Ovary (tissue), 9 donors: ENCODE results near the gene YWHAB. TPM values are rescaled to one million over a fixed set of nuclear protein-coding genes. Genes with fewer than 3 reads are reported as not detected.
"Not testable (repeated sequence)": the region's sequence is repeated elsewhere in the genome, so short reads cannot be mapped to it uniquely, and the experiment has no call there.

ENCODE experiments used
- DNase-seq, 5 donors: peaks; one replicate each; pipeline ENCODE4 v3.0.0-alpha.2; 2019 to 2020
- H3K27ac ChIP-seq, 2 donors: fragments of 200-600 bp; one replicate each; pipeline versions ENCODE4 v1.5.1 to v1.8.0; 2019 to 2022
- H3K27me3 ChIP-seq: fragments of 200-600 bp; one replicate; pipeline ENCODE4 v1.8.0; 2022
- H3K36me3 ChIP-seq: fragments of 200-600 bp; sonication (generic); one replicate; pipeline ENCODE4 v1.5.1; 2019
- H3K4me1 ChIP-seq: one replicate; pipeline ENCODE4 v1.8.1; 2013; ENCODE audit warnings: mild to moderate bottlenecking, moderate library complexity; ENCODE audit not compliant: insufficient read depth
- H3K4me3 ChIP-seq: fragments of 200-600 bp; sonication (generic); one replicate; pipeline ENCODE4 v1.5.1; 2017
- H3K9me3 ChIP-seq, 2 donors: fragments of 200-600 bp in 1 of 2; sonication (generic) in 1 of 2; one replicate each; pipeline versions ENCODE4 v1.5.1 to v1.8.1; 2013 to 2019; ENCODE audit warnings: mild to moderate bottlenecking in 1 of 2, moderate library complexity in 1 of 2
- EP300 ChIP-seq: sonication (generic); formaldehyde crosslinking; IDR thresholded peaks from one replicate; pipeline ENCODE4 v1.6.1; 2017; ENCODE audit warnings: antibody characterized with exemption
- POLR2A ChIP-seq: fragments of 450-650 bp; IDR thresholded peaks from one replicate; pipeline ENCODE4 v1.6.1; 2017; ENCODE audit warnings: antibody characterized with exemption, mild to moderate bottlenecking, moderate library complexity
- WGBS, 3 donors: extraction: QIAGEN DNeasy Blood & Tissue Kit in 1 of 3; methylation state at CpG; one replicate each; pipeline versions ENCODE4 v1.1.5 to v1.1.7; 2013 to 2017; 5-methylcytosine and 5-hydroxymethylcytosine counted together
- intact Hi-C, 4 donors: fragments of 100-400 bp; cut with DNase I; formaldehyde crosslinking; loops; one replicate each; pipeline versions ENCODE4 v1.11.0 to v1.15.1; 2022 to 2023
- polyA plus RNA-seq, 2 donors: library from polyadenylated mRNA; stranded (reverse); fragments of 200-250 nt in 1 of 2; fragments of 350-450 nt in 1 of 2; fragmentation: Illumina TruSeq in 1 of 2; extraction: RNeasy Lipid Tissue Mini Kit (QIAGEN cat#74804) in 1 of 2; gene quantifications; one replicate each; pipeline ENCODE4 v1.2.3, GENCODE V29; 2013 to 2014
- total RNA-seq, 7 donors: library from RNA; depleted of rRNA in 2 of 7; stranded (reverse); fragments of >200 nt in 2 of 7; fragmentation: NEBNext Ultra II Directional in 3 of 7; extraction: Animal tissue kit (Norgen Biotek cat#: 25700) in 3 of 7; gene quantifications; one replicate each; pipeline versions ENCODE4 v1.1.0 to v1.2.4, GENCODE V29; 2016 to 2023
- TF ChIP-seq, protein P1 (sequence below), 3 donors: fragments of 450-650 bp in 2 of 3; fragments of 200-600 bp in 1 of 3; IDR thresholded peaks; one replicate each; pipeline versions ENCODE4 v1.5.1 to v1.8.0; 2016 to 2022; ENCODE audit warnings: antibody characterized with exemption in 3 of 3, mild to moderate bottlenecking in 1 of 3
- donor health status: DM: no; HTN: no; CAD: no; lungs with moderate emphysema.
- donor health status: DM: no; HTN: no; CAD: no.
- donor health status: Bipolar disorder and iron deficiency.
- donor health status: DM: yes; HTN: yes; CAD: no.
- donor health status: DM: no; HTN: no; CAD: no.
- donor health status: DM: yes; HTN: yes; CAD: no.

Gene YWHAB
- total and polyA plus RNA-seq, 9 donors = 55.1 to 252 (median 117) TPM

DNA sequence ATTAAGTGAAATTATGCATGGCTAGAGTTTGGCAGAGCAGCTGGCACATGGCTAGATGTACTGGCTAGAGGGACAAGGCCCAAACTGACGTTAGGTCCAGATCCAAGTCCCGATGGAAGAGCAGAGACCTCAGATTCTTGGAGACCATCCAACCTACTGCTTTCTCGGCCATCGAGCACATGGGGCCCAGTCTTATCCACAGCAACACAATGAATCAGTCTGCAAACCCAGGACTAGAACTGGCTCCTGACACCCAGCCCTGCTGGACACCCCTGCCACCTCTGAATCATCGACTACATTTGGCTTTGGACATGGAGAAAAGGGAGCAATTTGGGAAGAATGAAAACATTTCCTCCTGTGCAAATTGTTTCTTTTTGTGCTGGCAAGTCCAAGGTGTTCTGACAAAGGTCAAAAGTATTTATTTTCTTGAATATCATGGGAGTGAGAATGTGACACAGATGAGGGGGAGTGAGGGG is 23.9 kb upstream of the YWHAB start:
- TF ChIP-seq, protein P1, sequence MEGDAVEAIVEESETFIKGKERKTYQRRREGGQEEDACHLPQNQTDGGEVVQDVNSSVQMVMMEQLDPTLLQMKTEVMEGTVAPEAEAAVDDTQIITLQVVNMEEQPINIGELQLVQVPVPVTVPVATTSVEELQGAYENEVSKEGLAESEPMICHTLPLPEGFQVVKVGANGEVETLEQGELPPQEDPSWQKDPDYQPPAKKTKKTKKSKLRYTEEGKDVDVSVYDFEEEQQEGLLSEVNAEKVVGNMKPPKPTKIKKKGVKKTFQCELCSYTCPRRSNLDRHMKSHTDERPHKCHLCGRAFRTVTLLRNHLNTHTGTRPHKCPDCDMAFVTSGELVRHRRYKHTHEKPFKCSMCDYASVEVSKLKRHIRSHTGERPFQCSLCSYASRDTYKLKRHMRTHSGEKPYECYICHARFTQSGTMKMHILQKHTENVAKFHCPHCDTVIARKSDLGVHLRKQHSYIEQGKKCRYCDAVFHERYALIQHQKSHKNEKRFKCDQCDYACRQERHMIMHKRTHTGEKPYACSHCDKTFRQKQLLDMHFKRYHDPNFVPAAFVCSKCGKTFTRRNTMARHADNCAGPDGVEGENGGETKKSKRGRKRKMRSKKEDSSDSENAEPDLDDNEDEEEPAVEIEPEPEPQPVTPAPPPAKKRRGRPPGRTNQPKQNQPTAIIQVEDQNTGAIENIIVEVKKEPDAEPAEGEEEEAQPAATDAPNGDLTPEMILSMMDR (IDR thresholded peaks at IDR 0.05) = no peak
- H3K4me1 ChIP-seq = peaks cover 4% of the 10 kb centered on the region
- DNase-seq = peak in 3 of 5 donors; percentile 37 to 49 (median 48)
- H3K9me3 ChIP-seq = no peaks in the 10 kb centered on the region
- intact Hi-C loops = loop anchor here in 2 of 4 donors (5.0 to 10.0 kb wide), 2 partner anchors 109 to 177 kb away; no protein-coding TSS in a partner anchor
- H3K36me3 ChIP-seq = no peaks in the 10 kb centered on the region
- H3K4me3 ChIP-seq = no peak overlapping the region
- 1 to 8% (median 4%) methylated on average over 5 of the region's 5 CpGs for WGBS, 3 donors
- no peaks in the 10 kb centered on the region for H3K27me3 ChIP-seq
- H3K27ac ChIP-seq = peak overlapping the region in 1 of 2 donors; percentile 17

DNA sequence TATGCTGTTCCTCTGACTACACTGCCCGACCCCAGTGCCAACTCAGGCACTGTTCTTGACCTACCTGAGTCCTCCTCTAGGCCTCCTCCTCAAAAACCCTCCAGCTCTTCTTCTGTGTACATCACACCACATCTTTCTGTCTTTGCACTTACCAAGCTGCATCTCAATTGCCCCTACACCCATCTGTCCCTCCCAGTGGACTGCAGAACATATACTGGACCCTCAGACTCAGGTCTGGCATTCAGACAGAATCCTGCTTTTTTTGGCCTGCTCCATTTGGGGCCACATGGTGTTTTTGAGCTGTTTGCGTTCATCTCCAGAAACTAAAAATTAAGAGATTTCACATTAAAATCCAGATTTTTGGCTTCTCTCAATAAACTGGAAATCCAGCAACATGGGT is 23.2 kb upstream of the YWHAB start:
- no peak overlapping the region for H3K4me3 ChIP-seq
- peaks cover 4% of the 10 kb centered on the region for H3K4me1 ChIP-seq
- DNase-seq = no peak
- no peaks in the 10 kb centered on the region for H3K36me3 ChIP-seq
- intact Hi-C loops = loop anchor here in 2 of 4 donors (5.0 to 10.0 kb wide), 2 partner anchors 110 to 177 kb away; no protein-coding TSS in a partner anchor
- H3K27me3 ChIP-seq = no peaks in the 10 kb centered on the region
- WGBS, 3 donors = 41 to 58% (median 48%) methylated on average over 2 of the region's 2 CpGs
- H3K9me3 ChIP-seq = no peaks in the 10 kb centered on the region
- H3K27ac ChIP-seq = peak overlapping the region in 1 of 2 donors; percentile 17
- no peak for TF ChIP-seq POLR2A
- TF ChIP-seq, protein P1 (IDR thresholded peaks at IDR 0.05) = no peak
- TF ChIP-seq EP300 = no peak

DNA sequence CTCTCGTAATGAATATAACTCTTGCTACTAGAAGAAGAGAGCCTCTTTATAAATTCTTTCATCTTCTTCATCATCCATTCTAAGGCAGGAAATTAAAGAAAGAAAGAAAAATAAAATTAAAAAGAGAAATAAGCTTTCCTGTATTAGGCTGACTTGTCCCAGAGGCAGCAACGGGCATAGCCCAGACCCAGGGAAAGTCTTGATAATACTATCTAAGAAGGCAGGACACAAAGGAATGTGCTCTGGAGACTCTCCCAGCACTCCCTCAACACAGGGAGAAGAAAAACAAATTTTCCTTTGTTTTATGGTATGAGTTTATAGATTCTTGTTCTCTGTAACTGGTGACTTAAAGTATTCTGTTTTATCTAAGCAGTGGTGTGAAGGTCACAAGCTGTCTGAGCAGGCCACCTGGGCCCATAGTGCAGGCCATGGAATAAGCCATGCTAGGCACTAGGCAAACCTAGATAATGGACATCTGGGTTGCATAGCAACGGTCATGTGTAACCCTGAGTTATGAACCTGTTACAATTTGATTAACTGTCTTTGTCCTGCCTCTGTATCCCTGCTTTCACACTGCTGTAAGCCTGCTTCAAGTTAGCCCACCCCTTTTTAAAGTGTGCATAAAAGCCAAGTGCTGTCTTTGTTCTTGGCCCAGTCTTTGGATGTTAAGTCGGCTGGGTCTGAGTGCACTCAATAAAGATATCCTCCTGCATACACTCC is 22.0 kb upstream of the YWHAB start:
- intact Hi-C loops = loop anchor here in 2 of 4 donors (5.0 to 10.0 kb wide), 2 partner anchors 111 to 179 kb away; no protein-coding TSS in a partner anchor
- not testable (repeated sequence) for DNase-seq, H3K9me3 ChIP-seq, H3K27ac ChIP-seq, H3K36me3 ChIP-seq, H3K4me3 ChIP-seq, H3K27me3 ChIP-seq, H3K4me1 ChIP-seq
- 14 to 21% (median 21%) methylated on average over 4 of the region's 4 CpGs for WGBS, 3 donors

DNA sequence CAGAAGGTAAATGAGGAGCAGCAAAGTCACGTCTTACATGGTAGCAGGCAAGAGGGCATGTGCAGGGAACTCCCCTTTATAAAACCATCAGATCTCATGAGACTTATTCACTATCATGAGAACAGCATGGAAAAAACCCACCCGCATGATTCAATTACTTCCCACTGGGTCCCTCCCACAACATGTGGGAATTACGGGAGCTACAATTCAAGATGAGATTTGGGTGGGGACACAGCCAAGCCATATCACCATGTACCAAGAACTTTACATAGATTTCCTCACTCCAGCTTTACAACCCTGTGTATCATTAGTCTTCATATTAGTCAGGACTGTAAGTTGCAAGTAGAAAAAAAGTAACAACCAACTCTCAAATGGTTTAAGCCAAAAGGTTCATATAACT is 21.0 kb upstream of the YWHAB start:
- H3K9me3 ChIP-seq, H3K36me3 ChIP-seq, DNase-seq, H3K4me3 ChIP-seq, H3K4me1 ChIP-seq, H3K27me3 ChIP-seq, H3K27ac ChIP-seq: not testable (repeated sequence)
- WGBS, 3 donors = 70 to 82% (median 79%) methylated on average over 3 of the region's 3 CpGs
- intact Hi-C loops = loop anchor here in 2 of 4 donors (5.0 to 10.0 kb wide), 2 partner anchors 112 to 180 kb away; no protein-coding TSS in a partner anchor

DNA sequence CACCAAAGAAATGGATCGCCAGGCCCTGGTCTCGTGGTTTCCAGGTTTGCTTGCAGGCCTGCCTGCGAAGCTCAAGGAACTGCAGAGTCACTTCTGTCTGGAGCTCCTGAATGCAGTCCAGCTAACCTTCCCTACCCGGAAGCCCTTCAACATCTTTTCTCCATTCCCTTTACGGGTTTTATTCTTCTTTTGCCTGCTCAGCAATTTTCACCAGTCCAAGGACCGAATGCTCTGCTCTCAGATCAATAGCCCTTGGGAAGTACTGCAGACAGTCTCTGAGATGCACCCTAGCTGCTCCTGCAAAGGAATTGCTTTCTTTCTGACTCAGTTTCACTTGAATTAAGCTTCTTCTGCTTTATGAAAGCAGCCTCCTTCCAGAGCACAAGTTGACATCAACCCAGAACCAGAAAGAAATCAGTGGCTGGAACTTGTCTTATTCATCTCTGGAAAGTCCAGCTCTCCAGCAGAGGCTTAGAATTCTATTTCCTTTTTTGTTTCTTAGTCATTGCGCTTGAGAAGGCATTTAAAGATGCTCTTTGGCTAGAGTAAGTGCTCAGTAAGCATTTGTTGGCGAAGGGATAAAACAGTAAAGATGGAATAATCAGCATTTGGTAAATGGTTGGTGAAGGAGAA is 18.7 kb upstream of the YWHAB start:
- intact Hi-C loops = loop anchor here (2.0 to 10.0 kb wide), 5 partner anchors 80 to 185 kb away; partner anchors contain the start of gene KCNK15 (in 3 of the 4)
- Histone ChIP-seq H3K4me3 (no peak overlapping the region), H3K9me3 (no peaks in the 10 kb centered on the region), H3K36me3 (no peaks in the 10 kb centered on the region), H3K27me3 (no peaks in the 10 kb centered on the region), H3K27ac (no peak overlapping the region), H3K4me1 (peaks cover 4% of the 10 kb centered on the region)
- DNase-seq = no peak
- TF ChIP-seq EP300 (no peak), POLR2A (no peak)
- TF ChIP-seq, protein P1 (IDR thresholded peaks at IDR 0.05) = no peak
- 76 to 82% (median 80%) methylated on average over 8 of the region's 8 CpGs for WGBS, 3 donors
